Esophagus muscularis mucosa (tissue), 3 donors: ENCODE measurements around the gene TWF1.

Experiments
- CTCF ChIP-seq, 3 experiments: fragments of 200-600 bp in 2 of 3; fragments of 450-650 bp in 1 of 3; sonication (generic) in 2 of 3; IDR thresholded peaks; one replicate each; pipeline ENCODE4 v1.5.1; 2017 to 2019; ENCODE audit warnings: antibody characterized with exemption in 3 of 3, mild to moderate bottlenecking in 2 of 3, moderate library complexity in 1 of 3
- POLR2AphosphoS5 ChIP-seq, 2 donors: sonication (generic); formaldehyde crosslinking; IDR thresholded peaks; one replicate each; pipeline ENCODE4 v1.6.1; 2017; ENCODE audit warnings: antibody characterized with exemption in 2 of 2

- TF ChIP-seq CTCF (IDR thresholded peaks at IDR 0.05) (no peak), POLR2AphosphoS5 (IDR thresholded peaks at IDR 0.05) (no peak)
These were observed 813 bp downstream of the TWF1 start for GRCh38 chr12:43805149-43805859.
